Keratinocyte (primary cell): ENCODE data around the gene TMUB1. TPM values are rescaled to one million over a fixed set of nuclear protein-coding genes. Genes with fewer than 3 reads are reported as not detected.

ENCODE experiments used
- DNase-seq: peaks from one replicate; pipeline ENCODE4 v3.0.0-alpha.2; 2011; ENCODE audit warnings: low read depth, missing footprints, low spot score
- FAIRE-seq: peaks from 2 replicates; lab custom pipeline; 2011; peaks lifted over from hg19 to GRCh38; lab: Jason Lieb, UNC
- H2AFZ ChIP-seq: 2 replicates; pipeline ENCODE4 v1.6.0; 2012; ENCODE audit warnings: low read length, control low read depth, inconsistent platforms; ENCODE audit not compliant: control insufficient read depth
- H3K27ac ChIP-seq: 2 replicates; pipeline ENCODE4 v1.5.1; 2011; ENCODE audit warnings: low read length; ENCODE audit not compliant: control insufficient read depth, insufficient read depth
- H3K27me3 ChIP-seq: 3 replicates; pipeline ENCODE4 v1.6.0; 2011; ENCODE audit warnings: low read length; ENCODE audit not compliant: control insufficient read depth, insufficient read depth; ENCODE audit errors: extremely low read depth
- H3K36me3 ChIP-seq, 2 experiments: 2 replicates in 1 of 2; 3 replicates in 1 of 2; pipeline ENCODE4 v1.5.1; 2011; ENCODE audit warnings: low read length in 2 of 2, mild to moderate bottlenecking in 1 of 2; ENCODE audit not compliant: control insufficient read depth in 2 of 2, insufficient read depth in 2 of 2; ENCODE audit errors: extremely low read depth in 1 of 2
- H3K4me1 ChIP-seq: 3 replicates; pipeline ENCODE4 v1.5.1; 2011; ENCODE audit warnings: low read length; ENCODE audit not compliant: control insufficient read depth, insufficient read depth; ENCODE audit errors: extremely low read depth
- H3K4me2 ChIP-seq: 3 replicates; pipeline ENCODE4 v1.6.0; 2011; ENCODE audit warnings: low read depth, low read length; ENCODE audit not compliant: control insufficient read depth, insufficient read depth; ENCODE audit errors: extremely low read depth
- H3K4me3 ChIP-seq, 3 experiments: fragments of 200-600 bp in 1 of 3; sonication (generic) in 1 of 3; 2 replicates in 2 of 3; 3 replicates in 1 of 3; pipeline ENCODE4 v1.5.1; 2011 to 2016; ENCODE audit warnings: low read length in 3 of 3, mild to moderate bottlenecking in 3 of 3, control low read depth in 2 of 3, inconsistent platforms in 1 of 3, low read depth in 1 of 3, mixed read lengths in 1 of 3, mixed run types in 1 of 3, moderate library complexity in 1 of 3; ENCODE audit not compliant: control insufficient read depth in 2 of 3, insufficient read depth in 2 of 3; ENCODE audit errors: extremely low read depth in 1 of 3
- H3K79me2 ChIP-seq: 2 replicates; pipeline ENCODE4 v1.6.0; 2012; ENCODE audit warnings: low read length; ENCODE audit not compliant: control insufficient read depth, insufficient read depth
- H3K9ac ChIP-seq: 3 replicates; pipeline ENCODE4 v1.6.0; 2011; ENCODE audit warnings: low read length; ENCODE audit not compliant: control insufficient read depth, insufficient read depth; ENCODE audit errors: extremely low read depth
- H3K9me1 ChIP-seq: 3 replicates; pipeline ENCODE4 v1.6.0; 2011; ENCODE audit warnings: low read length; ENCODE audit not compliant: control insufficient read depth, insufficient read depth; ENCODE audit errors: extremely low read depth
- H3K9me3 ChIP-seq: 2 replicates; pipeline ENCODE4 v1.5.1; 2012; ENCODE audit warnings: low read depth, low read length; ENCODE audit not compliant: control insufficient read depth
- H4K20me1 ChIP-seq: 3 replicates; pipeline ENCODE4 v1.6.0; 2011; ENCODE audit warnings: low read length; ENCODE audit not compliant: control insufficient read depth, insufficient read depth; ENCODE audit errors: extremely low read depth
- CTCF ChIP-seq, 3 experiments: IDR thresholded peaks in 1 of 3; conservative IDR thresholded peaks in 1 of 3; optimal IDR thresholded peaks in 1 of 3; 2 replicates in 2 of 3; 3 replicates in 1 of 3; pipeline versions ENCODE3 to v1.5.1; 2011; ENCODE audit warnings: low read length in 3 of 3, mild to moderate bottlenecking in 3 of 3, moderate library complexity in 2 of 3, control low read depth in 1 of 3, inconsistent platforms in 1 of 3; ENCODE audit not compliant: insufficient read depth in 2 of 3; ENCODE audit errors: extremely low read depth in 1 of 3
- EZH2 ChIP-seq: IDR thresholded peaks from one replicate; pipeline ENCODE4 v1.6.1; 2012; ENCODE audit warnings: inconsistent platforms, mild to moderate bottlenecking, low read length, moderate library complexity
- dilution Hi-C: fragments of 300-500 bp; cut with MboI; formaldehyde crosslinking; loops from one replicate; pipeline ENCODE4 v1.7.0; 2020; ENCODE audit warnings: low sequenced_read_pairs; ENCODE audit not compliant: extremely low pct_ligation_motif_present
- polyA plus RNA-seq, 5 experiments: library from polyadenylated mRNA; depleted of rRNA in 3 of 5; stranded (reverse) in 3 of 5; stranded (forward) in 1 of 5; unstranded in 1 of 5; fragments of >200 nt; gene quantifications; 1 replicate in 1 of 5; 2 replicates in 3 of 5; 3 replicates in 1 of 5; pipeline versions ENCODE4 v1.2.1 to v1.2.3, GENCODE V29; 2011 to 2012; ENCODE audit warnings: missing spikeins in 2 of 5, low read depth in 1 of 5, low replicate concordance in 1 of 5

Gene TMUB1
- polyA plus RNA-seq, 1 donor (not counting 4 experiments of a cell fraction or from before 2014, with no cell fraction given) = 12.2 TPM

DNA sequence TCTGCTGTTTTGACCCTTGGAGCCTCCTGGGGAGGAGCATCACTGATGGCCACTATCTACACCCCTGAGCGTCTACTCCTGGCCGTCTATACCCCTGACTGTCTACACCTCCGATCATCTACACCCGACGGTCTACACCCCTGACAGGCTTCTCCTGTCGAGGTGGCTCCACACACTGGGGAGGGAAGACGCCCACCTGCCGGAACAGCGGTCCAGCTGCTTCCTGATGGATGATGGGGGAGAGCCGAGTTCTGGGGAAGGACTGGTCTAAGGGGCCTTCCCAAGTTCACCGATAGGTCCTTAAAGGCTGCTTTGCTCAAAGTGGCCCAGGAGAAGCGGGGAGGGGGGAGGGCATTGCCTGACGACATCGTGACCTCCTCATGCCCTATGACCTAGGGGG is 44.9 kb upstream of the TMUB1 start:
- Histone ChIP-seq H3K27me3 (no peaks in the 10 kb centered on the region), H3K9me3 (no peaks in the 10 kb centered on the region), H3K4me1 (peaks cover 18% of the 10 kb centered on the region), H3K9ac (no peak overlapping the region), H3K79me2 (peaks cover 23% of the 10 kb centered on the region), H4K20me1 (peaks cover 30% of the 10 kb centered on the region), H2AFZ (no peak overlapping the region), H3K4me3 (no peak overlapping the region), H3K4me2 (no peak overlapping the region), H3K27ac (no peak overlapping the region), H3K36me3 (peaks cover 34 to 56% of the 10 kb centered on the region in 2 experiments), H3K9me1 (peaks cover 2% of the 10 kb centered on the region)
- TF ChIP-seq EZH2 (no peak), CTCF (optimal IDR thresholded peaks at IDR 0.05 in 1 of 3, IDR thresholded peaks at IDR 0.05 in 1 of 3, conservative IDR thresholded peaks at IDR 0.05 in 1 of 3; ENCODE audit: extremely low read depth in 1 of 3, insufficient read depth in 2 of 3, low read length in 3 of 3) (no peak)
- dilution Hi-C loops = no loop called here
- FAIRE-seq = no peak
- DNase-seq = no peak

- DNase-seq = no peak
- no peak overlapping the region for H3K27ac ChIP-seq
- H3K27me3 ChIP-seq = no peaks in the 10 kb centered on the region
- no peaks in the 10 kb centered on the region for H3K9me3 ChIP-seq
- peaks cover 23% of the 10 kb centered on the region for H3K79me2 ChIP-seq
- TF ChIP-seq EZH2 (no peak), CTCF (optimal IDR thresholded peaks at IDR 0.05 in 1 of 3, IDR thresholded peaks at IDR 0.05 in 1 of 3, conservative IDR thresholded peaks at IDR 0.05 in 1 of 3; ENCODE audit: extremely low read depth in 1 of 3, insufficient read depth in 2 of 3, low read length in 3 of 3) (no peak)
- no peak for FAIRE-seq
- H2AFZ ChIP-seq = no peak overlapping the region
- peaks cover 2% of the 10 kb centered on the region for H3K9me1 ChIP-seq
- H3K4me3 ChIP-seq = no peak overlapping the region
- no peak overlapping the region for H3K4me2 ChIP-seq
- peaks cover 40 to 45% of the 10 kb centered on the region in 2 experiments for H3K36me3 ChIP-seq
- H3K4me1 ChIP-seq = peaks cover 18% of the 10 kb centered on the region
- peaks cover 27% of the 10 kb centered on the region for H4K20me1 ChIP-seq
- H3K9ac ChIP-seq = no peak overlapping the region
- dilution Hi-C loops = no loop called here
These were observed 43.3 kb upstream of the TMUB1 start for GRCh38 chr7:151126491-151127137.
